Left lung (tissue), 10 donors: ENCODE results near the gene ZBED1. TPM values are rescaled to one million over a fixed set of nuclear protein-coding genes. Genes with fewer than 3 reads are reported as not detected.

Source experiments
- ATAC-seq: fragments of 200-7000 bp; cut with Tn5 transposase; one replicate; pipeline ENCODE4 v1.9.1; 2020; ENCODE audit warnings: moderate library complexity
- DNase-seq, 4 donors: peaks; one replicate each; pipeline ENCODE4 v3.0.0-alpha.2; 2013 to 2020
- H3K27ac ChIP-seq, 2 donors: fragments of 200-600 bp; sonication (generic) in 1 of 2; one replicate each; pipeline versions ENCODE4 v1.5.0 to v1.8.0; 2020 to 2021
- H3K27me3 ChIP-seq, 2 donors: fragments of 200-600 bp; sonication (generic) in 1 of 2; one replicate each; pipeline versions ENCODE4 v1.5.0 to v1.8.0; 2020 to 2021
- H3K36me3 ChIP-seq, 2 donors: fragments of 200-600 bp; sonication (generic) in 1 of 2; one replicate each; pipeline versions ENCODE4 v1.5.0 to v1.8.0; 2020 to 2021
- H3K4me1 ChIP-seq, 2 donors: fragments of 200-600 bp; one replicate each; pipeline ENCODE4 v1.8.0; 2021
- H3K4me3 ChIP-seq, 2 donors: fragments of 200-600 bp; sonication (generic) in 1 of 2; one replicate each; pipeline versions ENCODE4 v1.5.0 to v1.8.0; 2020 to 2021; ENCODE audit warnings: mild to moderate bottlenecking in 1 of 2
- H3K9me3 ChIP-seq, 2 donors: fragments of 200-600 bp; sonication (generic) in 1 of 2; one replicate each; pipeline versions ENCODE4 v1.5.0 to v1.8.0; 2020 to 2021
- CTCF ChIP-seq, 2 donors: fragments of 200-600 bp; sonication (generic) in 1 of 2; IDR thresholded peaks; one replicate each; pipeline versions ENCODE4 v1.5.0 to v1.8.0; 2021; ENCODE audit warnings: antibody characterized with exemption in 2 of 2
- intact Hi-C, 2 donors: fragments of 100-400 bp; cut with DNase I; formaldehyde crosslinking; loops; one replicate each; pipeline versions ENCODE4 v1.11.2 to v1.14.2; 2022
- polyA plus RNA-seq, 6 donors: library from polyadenylated mRNA; unstranded; fragments of 120-200 nt; gene quantifications; one replicate each; pipeline ENCODE4 v1.2.1, GENCODE V29; 2013; ENCODE audit not compliant: insufficient read length in 6 of 6
- total RNA-seq, 2 donors: library from RNA; stranded (reverse); fragmentation: NEBNext Ultra II Directional; extraction: Animal tissue kit (Norgen Biotek cat#: 25700); gene quantifications; one replicate each; pipeline ENCODE4 v1.2.1, GENCODE V29; 2021
- donor health status: DM: no; HTN: yes; CAD: no.
- donor health status: DM: no; HTN: no; CAD: no.

The ZBED1 gene
- total and polyA plus RNA-seq, 8 donors, result 26.1 to 40.2 (median 31.1) TPM

GRCh38 chrX:2504706-2505332 is 4.0 kb upstream of the ZBED1 start:
- Histone ChIP-seq H3K27me3 (no peaks in the 10 kb centered on the region), H3K4me3 (no peak overlapping the region), H3K36me3 (no peaks in the 10 kb centered on the region), H3K27ac (no peak overlapping the region), H3K9me3 (no peaks in the 10 kb centered on the region), H3K4me1 (peaks cover under 1 to 2% of the 10 kb centered on the region in 2 donors)
- DNase-seq (no peak), ATAC-seq (no peak)
- intact Hi-C loops, result no loop called here
- no peak for TF ChIP-seq CTCF (IDR thresholded peaks at IDR 0.05)

- DNase-seq, result no peak
- Histone ChIP-seq H3K4me3 (no peak overlapping the region), H3K27ac (no peak overlapping the region), H3K27me3 (no peaks in the 10 kb centered on the region), H3K9me3 (no peaks in the 10 kb centered on the region), H3K4me1 (peaks cover 10 to 12% of the 10 kb centered on the region in 2 donors), H3K36me3 (no peaks in the 10 kb centered on the region)
- ATAC-seq, result no peak
- intact Hi-C loops, result no loop called here
- no peak for TF ChIP-seq CTCF (IDR thresholded peaks at IDR 0.05)
Measured at GRCh38 chrX:2503591-2504500, 3.1 kb upstream of the ZBED1 start.

GRCh38 chrX:2502668-2503519 is 2.1 kb upstream of the ZBED1 start:
- Histone ChIP-seq H3K27me3 (no peaks in the 10 kb centered on the region), H3K9me3 (no peaks in the 10 kb centered on the region), H3K36me3 (no peaks in the 10 kb centered on the region), H3K4me3 (no peak overlapping the region), H3K27ac (no peak overlapping the region), H3K4me1 (peaks cover 17 to 22% of the 10 kb centered on the region in 2 donors)
- ATAC-seq, result no peak
- intact Hi-C loops, result no loop called here
- no peak for TF ChIP-seq CTCF (IDR thresholded peaks at IDR 0.05)
- DNase-seq, result peak in 1 of 4 donors; percentile 19

- Histone ChIP-seq H3K4me1 (peaks cover 20 to 29% of the 10 kb centered on the region in 2 donors), H3K4me3 (no peak overlapping the region), H3K27ac (no peak overlapping the region), H3K27me3 (no peaks in the 10 kb centered on the region), H3K9me3 (no peaks in the 10 kb centered on the region), H3K36me3 (no peaks in the 10 kb centered on the region)
- ATAC-seq (no peak), DNase-seq (peak in 1 of 4 donors; percentile 32)
- intact Hi-C loops, result no loop called here
- no peak for TF ChIP-seq CTCF (IDR thresholded peaks at IDR 0.05)
Measured at GRCh38 chrX:2502120-2502667, 1.4 kb upstream of the ZBED1 start.
